ELF-1 (cell line): Measurements from ENCODE around the gene ZNF71.

ENCODE experiments used
- DNase-seq: peaks from one replicate; pipeline ENCODE4 v3.0.0-alpha.2; 2016; ENCODE audit warnings: low read depth, low spot score

ZNF71 gene

GRCh38 chr19:56594783-56595547 lies at the start of gene ZNF71:
TSS of gene ZNF71 (plus strand) at chr19:56595302. CDS start at chr19:56601559, 6,257 bp downstream.
- peak; percentile 93 for DNase-seq

GRCh38 chr19:56547535-56547934 lies 47.6 kb upstream of the ZNF71 start:
- no peak for DNase-seq

GRCh38 chr19:56554272-56554869 lies 40.7 kb upstream of the ZNF71 start:
- DNase-seq: no peak

GRCh38 chr19:56562766-56563165 lies 32.3 kb upstream of the ZNF71 start:
- DNase-seq: no peak

- DNase-seq: no peak
These were observed 28.2 kb upstream of the ZNF71 start for GRCh38 chr19:56566904-56567273.

GRCh38 chr19:56567274-56568120 lies 27.6 kb upstream of the ZNF71 start, which contains the start of gene ZNF470:
TSS of gene ZNF470 (plus strand) at chr19:56567468. CDS start at chr19:56570312, 2,844 bp downstream.
- DNase-seq: peak; percentile 91

- no peak for DNase-seq
These were observed 22.5 kb upstream of the ZNF71 start for GRCh38 chr19:56572589-56572988.

GRCh38 chr19:56573914-56574313 lies 21.2 kb upstream of the ZNF71 start:
- DNase-seq: no peak

GRCh38 chr19:56577719-56578602 lies 17.1 kb upstream of the ZNF71 start:
- DNase-seq: no peak

GRCh38 chr19:56594446-56594782 lies 688 bp upstream of the ZNF71 start:
- no peak for DNase-seq

GRCh38 chr19:56595548-56595899 lies 422 bp downstream of the ZNF71 start:
- DNase-seq: no peak

- DNase-seq: no peak
These were observed 1.6 kb downstream of the ZNF71 start for GRCh38 chr19:56596676-56597075.

- no peak for DNase-seq
These were observed 2.6 kb downstream of the ZNF71 start for GRCh38 chr19:56597696-56598095.

- DNase-seq: no peak
These were observed 6.3 kb downstream of the ZNF71 start for GRCh38 chr19:56601375-56601774.

- no peak for DNase-seq
These were observed 8.7 kb downstream of the ZNF71 start for GRCh38 chr19:56603829-56604228.

- no peak for DNase-seq
These were observed 13.3 kb downstream of the ZNF71 start for GRCh38 chr19:56608274-56608964.

- DNase-seq: no peak
These were observed 16.2 kb downstream of the ZNF71 start for GRCh38 chr19:56611288-56611687.

GRCh38 chr19:56612737-56613136 lies 17.6 kb downstream of the ZNF71 start:
- no peak for DNase-seq

GRCh38 chr19:56613639-56614038 lies 18.5 kb downstream of the ZNF71 start:
- DNase-seq: no peak

GRCh38 chr19:56617531-56617930 lies 22.4 kb downstream of the ZNF71 start:
- no peak for DNase-seq

GRCh38 chr19:56619121-56619520 lies 24.0 kb downstream of the ZNF71 start:
- DNase-seq: no peak
